Measurements from ENCODE around the gene FOLR2.

GRCh38 chr11:72233773-72234513, 17.3 kb downstream of the FOLR2 start:
- no peak for TF ChIP-seq FOXM1 (IDR thresholded peaks at IDR 0.05; ENCODE audit: borderline replicate concordance, low read depth)
- no peak for TF ChIP-seq CREB1 (IDR thresholded peaks at IDR 0.05; ENCODE audit: low read depth)
- TF ChIP-seq USF1 (IDR thresholded peaks at IDR 0.05), result no peak
- no peak for TF ChIP-seq REST (IDR thresholded peaks at IDR 0.05; ENCODE audit: low read depth)
- no peak for TF ChIP-seq EGR1 (IDR thresholded peaks at IDR 0.05)
- TF ChIP-seq TCF12 (IDR thresholded peaks at IDR 0.05; ENCODE audit: low read depth), result no peak
- TF ChIP-seq TAF1 (IDR thresholded peaks at IDR 0.05; ENCODE audit: low read depth), result no peak
- TF ChIP-seq NFIC (IDR thresholded peaks at IDR 0.05), result no peak
- no peak for TF ChIP-seq EP300 (IDR thresholded peaks at IDR 0.05; ENCODE audit: borderline replicate concordance)
- no peak for TF ChIP-seq RAD21 (IDR thresholded peaks at IDR 0.05; ENCODE audit: low read depth)
- no peak for TF ChIP-seq MAX (IDR thresholded peaks at IDR 0.05)
- TF ChIP-seq YY1 (IDR thresholded peaks at IDR 0.05; ENCODE audit: low read depth), result no peak
- no peak for TF ChIP-seq TEAD4 (IDR thresholded peaks at IDR 0.05)

Data from Ishikawa (cell line).